Tibial artery (tissue), 4 donors: ENCODE results near the gene DPF3.
A peak's percentile ranks its signal among the peaks of the same experiment; 100 is the strongest.

Source experiments
- DNase-seq, 2 donors: peaks; one replicate each; pipeline ENCODE4 v3.0.0-alpha.2; 2019
- H3K27ac ChIP-seq, 2 donors: fragments of 200-600 bp; sonication (generic) in 1 of 2; 1 replicate in 1 of 2; 2 replicates in 1 of 2; pipeline ENCODE4 v1.5.1; 2018 to 2019; ENCODE audit warnings: mild to moderate bottlenecking in 1 of 2
- H3K27me3 ChIP-seq, 2 donors: fragments of 200-600 bp; sonication (generic) in 1 of 2; one replicate each; pipeline versions ENCODE4 v1.5.1 to v1.6.0; 2016 to 2019
- H3K36me3 ChIP-seq, 3 donors: fragments of 200-600 bp; sonication (generic) in 2 of 3; one replicate each; pipeline ENCODE4 v1.5.1; 2016 to 2019; ENCODE audit warnings: mild to moderate bottlenecking in 2 of 3
- H3K4me1 ChIP-seq, 4 donors: fragments of 200-600 bp; sonication (generic) in 2 of 4; 1 replicate in 3 of 4; 2 replicates in 1 of 4; pipeline ENCODE4 v1.5.1; 2016 to 2019
- H3K4me3 ChIP-seq, 2 donors: fragments of 200-600 bp; sonication (generic) in 1 of 2; 1 replicate in 1 of 2; 2 replicates in 1 of 2; pipeline ENCODE4 v1.5.1; 2018 to 2019; ENCODE audit warnings: mild to moderate bottlenecking in 2 of 2
- H3K9me3 ChIP-seq, 3 donors: fragments of 200-600 bp; sonication (generic) in 1 of 3; one replicate each; pipeline ENCODE4 v1.5.1; 2016 to 2019
- intact Hi-C: fragments of 100-400 bp; cut with DNase I; formaldehyde crosslinking; loops from one replicate; pipeline ENCODE4 v1.15.0; 2023; ENCODE audit warnings: low total_unique reads
- TF ChIP-seq, protein P1 (sequence below), 2 experiments: fragments of 200-600 bp in 1 of 2; fragments of 450-650 bp in 1 of 2; IDR thresholded peaks; one replicate each; pipeline ENCODE4 v1.5.1; 2017 to 2019; ENCODE audit warnings: antibody characterized with exemption in 2 of 2, mild to moderate bottlenecking in 1 of 2, moderate library complexity in 1 of 2

The DPF3 gene

DNA sequence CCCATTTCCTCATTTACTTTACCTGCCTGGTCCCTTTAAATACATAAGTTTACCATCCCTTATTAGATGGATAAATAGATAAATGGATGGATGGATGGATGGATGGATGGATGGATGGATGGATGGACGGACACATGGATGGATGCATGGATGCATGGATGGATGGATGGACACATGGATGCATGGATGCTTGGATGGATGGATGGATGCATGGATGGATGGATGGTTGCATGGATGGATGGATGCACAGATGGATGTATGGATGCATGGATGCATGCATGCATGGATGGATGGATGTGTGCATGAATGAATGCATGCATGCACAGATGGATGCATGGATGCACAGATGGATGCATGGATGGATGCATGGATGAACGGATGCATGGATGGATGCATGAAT, 93.6 kb downstream of the DPF3 start:
- Histone ChIP-seq H3K4me1 (no peaks in the 10 kb centered on the region), H3K27me3 (no peaks in the 10 kb centered on the region), H3K36me3 (no peaks in the 10 kb centered on the region), H3K27ac (no peak overlapping the region), H3K9me3 (no peaks in the 10 kb centered on the region), H3K4me3 (no peak overlapping the region)
- no peak for DNase-seq
- intact Hi-C loops = no loop called here
- TF ChIP-seq, protein P1, sequence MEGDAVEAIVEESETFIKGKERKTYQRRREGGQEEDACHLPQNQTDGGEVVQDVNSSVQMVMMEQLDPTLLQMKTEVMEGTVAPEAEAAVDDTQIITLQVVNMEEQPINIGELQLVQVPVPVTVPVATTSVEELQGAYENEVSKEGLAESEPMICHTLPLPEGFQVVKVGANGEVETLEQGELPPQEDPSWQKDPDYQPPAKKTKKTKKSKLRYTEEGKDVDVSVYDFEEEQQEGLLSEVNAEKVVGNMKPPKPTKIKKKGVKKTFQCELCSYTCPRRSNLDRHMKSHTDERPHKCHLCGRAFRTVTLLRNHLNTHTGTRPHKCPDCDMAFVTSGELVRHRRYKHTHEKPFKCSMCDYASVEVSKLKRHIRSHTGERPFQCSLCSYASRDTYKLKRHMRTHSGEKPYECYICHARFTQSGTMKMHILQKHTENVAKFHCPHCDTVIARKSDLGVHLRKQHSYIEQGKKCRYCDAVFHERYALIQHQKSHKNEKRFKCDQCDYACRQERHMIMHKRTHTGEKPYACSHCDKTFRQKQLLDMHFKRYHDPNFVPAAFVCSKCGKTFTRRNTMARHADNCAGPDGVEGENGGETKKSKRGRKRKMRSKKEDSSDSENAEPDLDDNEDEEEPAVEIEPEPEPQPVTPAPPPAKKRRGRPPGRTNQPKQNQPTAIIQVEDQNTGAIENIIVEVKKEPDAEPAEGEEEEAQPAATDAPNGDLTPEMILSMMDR (IDR thresholded peaks at IDR 0.05) = no peak

DNA sequence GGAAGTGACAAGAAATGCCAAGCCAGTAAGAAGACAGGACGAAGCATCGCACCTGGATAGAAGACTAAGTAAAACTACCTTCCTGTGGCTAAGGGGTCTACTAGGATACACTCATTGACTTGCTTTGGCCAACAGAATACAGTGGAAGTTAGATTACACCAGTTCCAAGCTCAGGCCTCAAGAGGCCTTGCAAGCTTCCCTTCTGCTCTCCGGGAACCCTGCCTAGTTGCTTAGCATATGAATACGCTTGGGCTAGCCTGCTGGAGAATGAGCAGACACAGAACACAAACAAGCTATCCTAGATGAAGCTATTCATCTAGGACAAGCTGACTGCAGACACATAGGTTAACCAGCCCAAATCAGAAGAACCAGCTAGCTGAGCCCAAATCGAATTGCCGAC, 97.0 kb downstream of the DPF3 start:
- no peaks in the 10 kb centered on the region for H3K36me3 ChIP-seq
- H3K27ac ChIP-seq = no peak overlapping the region
- TF ChIP-seq, protein P1 (IDR thresholded peaks at IDR 0.05) = no peak
- H3K9me3 ChIP-seq = no peaks in the 10 kb centered on the region
- intact Hi-C loops = no loop called here
- peak in 1 of 2 donors; percentile 9 for DNase-seq
- H3K27me3 ChIP-seq = no peaks in the 10 kb centered on the region
- no peak overlapping the region for H3K4me3 ChIP-seq
- peaks cover 0 to 16% (median 11%) of the 10 kb centered on the region in 4 donors for H3K4me1 ChIP-seq

DNA sequence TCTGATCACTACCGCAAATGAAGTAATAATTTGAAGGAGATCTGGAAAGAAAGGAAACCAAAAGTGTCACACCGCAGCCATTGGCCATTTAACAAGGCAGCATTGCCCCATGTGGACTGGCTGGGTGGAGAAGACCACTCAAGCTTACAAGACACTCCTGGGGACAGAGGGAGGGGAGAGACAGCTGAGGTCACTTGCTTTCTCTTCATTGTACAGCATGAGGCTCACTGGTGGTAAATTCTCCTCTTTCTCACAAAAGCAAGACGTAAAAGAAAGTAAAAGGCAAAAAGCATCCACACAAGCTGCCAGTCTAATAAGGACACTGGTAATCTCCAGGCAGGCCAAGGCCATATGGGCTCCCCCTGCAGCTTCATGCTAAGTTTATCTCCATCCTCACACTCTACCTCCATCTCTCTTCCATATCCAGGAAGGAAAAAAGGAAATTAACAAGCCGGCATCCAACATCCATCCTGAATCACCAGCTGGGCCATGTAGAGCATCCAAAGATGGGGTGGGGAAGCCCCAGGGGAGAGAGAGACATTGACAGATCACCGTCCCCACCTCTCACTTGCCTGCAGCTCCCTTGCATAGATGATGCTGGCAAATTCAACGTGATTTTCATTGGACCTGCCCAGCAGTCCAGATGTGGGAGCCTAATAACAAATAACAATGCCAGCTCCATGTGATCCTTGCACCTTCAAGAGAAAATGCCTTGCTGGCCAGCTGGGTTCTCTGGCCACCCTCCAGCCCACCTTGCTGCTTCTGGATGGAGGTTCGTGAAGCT, 100.6 kb downstream of the DPF3 start:
- DNase-seq = no peak
- H3K4me1 ChIP-seq = peaks cover 0 to 32% (median 25%) of the 10 kb centered on the region in 4 donors
- H3K27me3 ChIP-seq = no peaks in the 10 kb centered on the region
- H3K4me3 ChIP-seq = no peak overlapping the region
- no peaks in the 10 kb centered on the region for H3K9me3 ChIP-seq
- intact Hi-C loops = no loop called here
- H3K27ac ChIP-seq = peak overlapping the region; percentile 73 to 84
- TF ChIP-seq, protein P1 (IDR thresholded peaks at IDR 0.05) = no peak
- H3K36me3 ChIP-seq = no peaks in the 10 kb centered on the region

DNA sequence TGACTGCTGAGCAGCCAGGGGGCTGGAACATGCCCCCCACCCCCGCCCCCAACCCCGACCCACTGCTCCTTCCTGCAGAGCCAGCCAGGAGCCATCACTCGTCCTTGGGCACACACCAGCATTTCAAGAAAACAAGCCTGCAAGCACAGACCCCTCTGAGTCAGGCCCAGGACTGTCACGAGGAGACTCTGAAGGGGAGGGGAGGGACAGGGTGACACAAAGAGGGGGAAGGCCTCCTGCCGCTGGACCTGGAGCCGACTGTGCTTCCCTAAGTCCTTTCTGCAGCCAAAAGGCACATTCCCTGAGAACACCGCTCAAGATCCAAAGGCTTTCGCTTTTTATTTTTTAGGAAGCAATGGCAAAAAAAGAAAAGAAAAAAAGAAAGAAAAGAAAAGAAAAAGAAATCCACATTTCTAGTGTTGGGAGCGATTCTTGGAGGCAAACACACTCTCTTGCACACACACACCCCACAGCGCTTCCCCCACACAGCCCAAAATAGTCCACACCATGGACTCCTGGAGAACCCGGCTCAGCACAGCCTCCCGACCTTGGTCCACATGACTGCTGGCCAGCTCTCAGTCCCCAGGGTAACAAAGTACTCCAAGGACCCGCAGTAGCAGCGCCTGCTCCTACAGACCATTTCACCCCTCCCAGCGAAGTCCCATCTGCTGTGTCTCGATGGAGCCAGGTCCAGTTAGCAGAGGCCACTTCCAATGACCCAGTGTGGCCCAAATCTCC, 101.7 kb downstream of the DPF3 start:
- no peaks in the 10 kb centered on the region for H3K36me3 ChIP-seq
- H3K4me3 ChIP-seq = peak overlapping the region; percentile 39 to 43
- no peaks in the 10 kb centered on the region for H3K9me3 ChIP-seq
- peak; percentile 62 to 93 for DNase-seq
- H3K4me1 ChIP-seq = peaks cover 0 to 32% (median 25%) of the 10 kb centered on the region in 4 donors
- intact Hi-C loops = no loop called here
- H3K27ac ChIP-seq = peak overlapping the region; percentile 73 to 84
- no peaks in the 10 kb centered on the region for H3K27me3 ChIP-seq
- TF ChIP-seq, protein P1 (IDR thresholded peaks at IDR 0.05) = no peak

DNA sequence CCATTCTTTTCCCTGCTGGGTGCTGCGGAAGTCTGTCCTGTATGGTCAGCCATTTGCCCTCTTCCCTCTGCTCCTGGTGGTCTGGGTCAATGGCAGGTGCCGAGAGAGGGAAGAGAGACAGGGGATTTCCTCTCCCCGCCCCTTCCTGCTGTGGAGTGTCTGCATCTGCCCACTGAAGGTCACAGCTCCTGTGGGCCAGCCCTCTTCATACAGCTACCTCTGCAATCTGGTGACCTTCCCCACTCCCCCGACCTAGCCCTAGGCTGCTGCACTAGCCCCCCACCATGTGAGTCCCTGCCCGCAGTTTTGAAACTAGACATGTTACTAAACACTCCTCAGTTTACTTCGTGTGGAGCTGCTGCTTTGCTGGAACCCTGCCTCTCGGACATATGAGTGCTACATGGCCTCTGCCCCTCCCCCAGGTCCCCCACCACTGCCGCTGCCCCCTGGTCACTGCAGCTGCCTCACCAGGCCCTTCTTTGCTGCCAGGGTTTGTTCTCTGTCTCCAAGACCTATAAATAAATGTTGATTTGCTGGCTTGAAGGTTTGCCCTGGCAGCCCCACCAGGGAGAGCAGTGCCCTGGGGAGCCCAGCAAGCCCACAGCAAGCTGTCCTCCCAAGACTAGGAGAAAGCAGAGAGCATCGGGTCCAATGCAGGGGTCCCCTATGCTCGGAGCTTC, 102.9 kb downstream of the DPF3 start:
- Histone ChIP-seq H3K36me3 (no peaks in the 10 kb centered on the region), H3K4me3 (no peak overlapping the region), H3K27ac (peak overlapping the region; percentile 73 to 84), H3K4me1 (peaks cover 0 to 32% (median 25%) of the 10 kb centered on the region in 4 donors), H3K9me3 (no peaks in the 10 kb centered on the region), H3K27me3 (no peaks in the 10 kb centered on the region)
- peak in 1 of 2 donors; percentile 78 for DNase-seq
- TF ChIP-seq, protein P1 (IDR thresholded peaks at IDR 0.05) = no peak
- intact Hi-C loops = no loop called here
